SK-N-MC (cell line): ENCODE measurements around the gene MAP3K9.

Experiments
- DNase-seq: peaks from one replicate; pipeline ENCODE4 v3.0.0-alpha.2; 2011; ENCODE audit warnings: low read depth, low spot score
- H3K27ac ChIP-seq: fragments of 200-600 bp; sonication (generic); 2 replicates; pipeline ENCODE4 v1.5.1; 2016; ENCODE audit warnings: mixed run types
- H3K36me3 ChIP-seq: fragments of 200-600 bp; sonication (generic); 2 replicates; pipeline ENCODE4 v1.6.1; 2017; ENCODE audit warnings: antibody characterized with exemption, low read length, mixed read lengths; ENCODE audit not compliant: insufficient read depth
- H3K4me3 ChIP-seq: fragments of 200-600 bp; sonication (generic); 2 replicates; pipeline ENCODE4 v1.5.1; 2016
- H3K9ac ChIP-seq: fragments of 200-600 bp; sonication (generic); 2 replicates; pipeline ENCODE4 v1.8.0; 2017; ENCODE audit warnings: mixed run types, mixed read lengths; ENCODE audit not compliant: insufficient read length
- H3K9me3 ChIP-seq: fragments of 200-600 bp; sonication (generic); 2 replicates; pipeline ENCODE4 v1.6.1; 2017; ENCODE audit warnings: low read depth, mild to moderate bottlenecking, antibody characterized with exemption, low read length, moderate library complexity, mixed read lengths
- EZH2 ChIP-seq: fragments of 200-600 bp; sonication (generic); IDR thresholded peaks from one replicate; pipeline ENCODE4 v1.6.1; 2017; ENCODE audit warnings: antibody characterized with exemption
- FOXP2 ChIP-seq: optimal IDR thresholded peaks from 2 replicates; pipeline ENCODE3; 2011; ENCODE audit warnings: mild to moderate bottlenecking, moderate library complexity; ENCODE audit not compliant: insufficient read depth; ENCODE audit errors: extremely low read length, control extremely low read depth
- POLR2AphosphoS5 ChIP-seq: IDR thresholded peaks from 2 replicates; pipeline ENCODE4 v1.6.1; 2012; ENCODE audit warnings: mild to moderate bottlenecking, low read depth, low read length, borderline replicate concordance

Gene MAP3K9

DNA sequence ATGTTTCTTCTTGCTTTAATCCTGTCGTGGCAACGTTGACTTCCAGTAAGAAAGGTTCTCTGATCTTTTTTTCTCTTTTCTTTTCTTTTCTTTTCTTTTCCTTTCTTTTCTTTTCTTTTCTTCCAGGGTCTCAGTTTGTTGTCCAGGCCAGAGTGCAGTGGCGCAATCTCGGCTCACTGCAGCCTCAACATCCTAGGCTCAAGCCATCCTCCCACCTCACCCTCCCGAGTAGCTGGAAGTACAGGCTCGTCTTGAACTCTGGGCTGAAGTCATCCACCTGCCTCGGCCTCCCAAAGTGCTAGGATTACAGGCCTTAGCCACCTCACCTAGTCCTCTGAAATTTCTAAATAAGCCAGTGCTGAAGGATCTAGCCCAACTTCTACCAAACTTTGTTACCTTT, 1.3 kb upstream of the MAP3K9 start:
- no peak overlapping the region for H3K9ac ChIP-seq
- no peak overlapping the region for H3K4me3 ChIP-seq
- no peaks in the 10 kb centered on the region for H3K9me3 ChIP-seq
- no peak overlapping the region for H3K27ac ChIP-seq
- DNase-seq, result no peak
- TF ChIP-seq EZH2 (no peak), FOXP2 (no peak), POLR2AphosphoS5 (no peak)
- H3K36me3 ChIP-seq, result no peaks in the 10 kb centered on the region

- TF ChIP-seq EZH2 (no peak), FOXP2 (no peak), POLR2AphosphoS5 (no peak)
- no peaks in the 10 kb centered on the region for H3K9me3 ChIP-seq
- no peak overlapping the region for H3K9ac ChIP-seq
- no peak for DNase-seq
- peak overlapping the region; percentile 80 for H3K4me3 ChIP-seq
- no peaks in the 10 kb centered on the region for H3K36me3 ChIP-seq
- H3K27ac ChIP-seq, result no peak overlapping the region
These were observed 693 bp downstream of the MAP3K9 start for GRCh38 chr14:70808416-70809224.

DNA sequence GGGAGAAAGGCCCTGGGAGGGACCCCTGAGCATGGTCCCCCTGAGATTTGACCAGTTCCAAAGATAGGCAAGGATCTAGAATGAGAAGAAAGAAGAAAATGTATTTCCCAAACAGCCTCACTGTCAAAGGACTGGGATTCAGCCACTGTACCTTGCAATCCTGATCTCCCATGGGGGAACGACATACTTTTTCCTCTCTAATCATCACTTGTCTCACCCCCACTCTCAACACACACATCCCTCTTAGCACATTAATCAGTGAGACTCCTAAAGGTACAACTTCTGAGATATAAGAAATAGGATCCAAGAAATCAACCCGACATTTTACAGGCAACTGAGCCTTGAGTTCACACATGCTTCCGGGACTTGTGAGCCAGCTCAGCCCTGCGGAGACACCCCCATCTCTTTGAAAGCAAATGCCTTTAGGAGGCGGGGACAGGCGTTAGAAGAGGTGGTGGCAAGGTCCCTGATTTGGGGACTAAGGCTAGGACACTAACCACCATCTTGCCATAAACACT, 1.4 kb downstream of the MAP3K9 start:
- no peak for DNase-seq
- Histone ChIP-seq H3K36me3 (no peaks in the 10 kb centered on the region), H3K9me3 (no peaks in the 10 kb centered on the region), H3K27ac (no peak overlapping the region), H3K9ac (no peak overlapping the region), H3K4me3 (peak overlapping the region; percentile 80)
- TF ChIP-seq FOXP2 (no peak), EZH2 (no peak), POLR2AphosphoS5 (no peak)

DNA sequence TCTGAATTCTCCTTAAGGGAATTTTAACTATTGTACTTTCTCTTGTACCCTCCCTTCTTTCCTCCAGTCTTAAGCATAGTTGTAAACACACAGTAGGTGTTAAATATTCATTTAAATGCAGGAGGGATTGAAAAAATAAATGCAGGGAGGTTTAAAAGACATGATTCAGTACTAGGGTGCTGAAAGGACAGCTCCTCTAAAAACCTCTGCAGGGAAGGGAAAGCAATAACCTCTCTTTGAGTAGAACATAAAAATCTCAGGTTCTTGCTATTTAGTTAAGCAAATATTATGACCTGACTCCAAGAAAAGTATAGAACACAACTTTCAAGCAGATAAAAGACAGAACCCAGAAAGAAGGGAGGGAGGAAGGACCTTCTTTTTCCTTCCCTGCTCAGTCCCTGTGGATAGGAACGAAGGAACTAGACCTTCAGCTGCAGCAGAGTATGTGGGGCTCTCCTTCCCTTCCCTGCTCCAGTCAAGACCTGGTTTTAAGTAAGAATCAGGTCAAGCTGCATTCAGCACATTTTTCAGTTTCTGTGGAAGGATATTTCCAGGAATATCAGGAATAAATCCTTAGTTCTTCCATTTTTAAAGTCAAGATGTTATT, 4.7 kb downstream of the MAP3K9 start:
- Histone ChIP-seq H3K4me3 (no peak overlapping the region), H3K27ac (no peak overlapping the region), H3K9me3 (no peaks in the 10 kb centered on the region), H3K36me3 (no peaks in the 10 kb centered on the region), H3K9ac (no peak overlapping the region)
- TF ChIP-seq POLR2AphosphoS5, result no peak
- no peak for TF ChIP-seq FOXP2
- DNase-seq, result no peak

DNA sequence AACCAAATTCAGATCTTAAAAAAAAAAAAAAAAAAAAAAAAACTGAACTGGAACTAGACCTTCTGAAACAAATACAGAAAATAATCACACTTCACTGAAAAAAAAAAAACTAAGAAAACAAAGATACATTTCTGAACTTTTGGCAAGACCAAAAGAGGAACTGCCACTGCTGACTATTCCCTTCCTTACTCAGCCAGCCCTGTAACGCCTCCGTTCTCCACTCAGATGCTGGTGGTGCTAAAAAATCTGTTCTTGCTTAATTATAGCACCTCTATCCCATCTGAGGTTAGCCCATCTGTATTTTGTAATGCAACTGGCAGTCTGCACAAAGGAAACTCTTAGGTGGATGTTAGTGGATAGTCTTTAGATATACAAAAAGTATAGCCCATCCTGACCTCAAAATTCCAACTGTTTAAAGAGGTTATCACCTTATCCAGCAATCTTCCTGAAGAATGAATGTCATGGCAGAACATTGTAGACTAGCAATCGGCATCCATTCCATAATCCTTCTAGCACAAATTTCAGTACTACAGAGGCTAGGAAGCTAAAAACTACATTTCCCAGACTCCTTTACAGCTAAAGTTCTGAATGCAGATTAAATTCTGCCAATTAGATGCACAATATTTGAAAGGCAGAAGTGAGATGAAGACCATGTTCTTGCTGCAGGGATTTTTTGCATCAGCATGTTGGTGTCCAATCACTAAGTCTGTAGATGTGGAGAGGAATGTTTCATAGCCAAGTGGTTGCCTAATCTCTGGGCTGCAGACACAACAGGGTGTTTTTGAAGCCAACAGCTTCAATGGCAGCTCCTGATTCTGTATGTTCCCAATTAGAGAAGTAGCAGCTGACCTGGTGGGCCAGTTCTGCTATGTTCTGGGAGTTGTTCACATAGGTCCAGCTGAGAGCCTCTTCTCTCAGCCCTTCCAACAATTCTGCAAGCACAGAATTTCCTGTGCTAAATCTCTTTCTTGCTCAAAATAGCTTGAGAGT, 5.7 kb downstream of the MAP3K9 start:
- no peak overlapping the region for H3K4me3 ChIP-seq
- no peak for DNase-seq

GRCh38 chr14:70802379-70802778, 6.9 kb downstream of the MAP3K9 start:
- TF ChIP-seq FOXP2, result no peak
- TF ChIP-seq EZH2, result no peak
- no peak for TF ChIP-seq POLR2AphosphoS5
- Histone ChIP-seq H3K9me3 (no peaks in the 10 kb centered on the region), H3K9ac (no peak overlapping the region), H3K4me3 (no peak overlapping the region), H3K36me3 (no peaks in the 10 kb centered on the region), H3K27ac (no peak overlapping the region)
- DNase-seq, result no peak

More for the DNA sequence above, 5.7 kb downstream of the MAP3K9 start:
- Histone ChIP-seq H3K27ac (no peak overlapping the region), H3K9me3 (no peaks in the 10 kb centered on the region), H3K9ac (no peak overlapping the region), H3K36me3 (no peaks in the 10 kb centered on the region)
- TF ChIP-seq EZH2 (no peak), FOXP2 (no peak), POLR2AphosphoS5 (no peak)

DNA sequence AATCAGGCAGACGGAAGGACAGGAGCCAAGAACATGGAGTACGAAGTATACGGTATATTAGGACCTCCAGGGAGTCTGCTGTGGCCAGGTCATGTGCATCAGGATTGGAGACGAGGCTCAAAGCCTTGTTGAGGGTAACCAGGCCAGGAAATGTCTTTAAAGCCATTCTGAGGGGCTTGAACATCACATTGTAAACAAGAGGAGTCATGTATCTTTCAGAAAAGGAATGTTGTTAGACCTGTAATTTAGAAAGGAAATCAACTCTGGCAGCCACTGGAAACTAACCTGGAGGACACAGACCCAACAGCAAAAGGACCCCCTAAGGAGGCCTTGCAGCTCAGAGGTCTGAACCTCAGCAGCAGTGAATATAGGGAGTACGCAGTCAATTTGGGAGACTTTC, 7.5 kb downstream of the MAP3K9 start:
- no peak overlapping the region for H3K27ac ChIP-seq
- no peak for DNase-seq
- H3K4me3 ChIP-seq, result no peak overlapping the region
- H3K9me3 ChIP-seq, result no peaks in the 10 kb centered on the region
- H3K9ac ChIP-seq, result no peak overlapping the region
- no peak for TF ChIP-seq FOXP2
- TF ChIP-seq EZH2, result no peak
- no peak for TF ChIP-seq POLR2AphosphoS5
- H3K36me3 ChIP-seq, result no peaks in the 10 kb centered on the region

DNA sequence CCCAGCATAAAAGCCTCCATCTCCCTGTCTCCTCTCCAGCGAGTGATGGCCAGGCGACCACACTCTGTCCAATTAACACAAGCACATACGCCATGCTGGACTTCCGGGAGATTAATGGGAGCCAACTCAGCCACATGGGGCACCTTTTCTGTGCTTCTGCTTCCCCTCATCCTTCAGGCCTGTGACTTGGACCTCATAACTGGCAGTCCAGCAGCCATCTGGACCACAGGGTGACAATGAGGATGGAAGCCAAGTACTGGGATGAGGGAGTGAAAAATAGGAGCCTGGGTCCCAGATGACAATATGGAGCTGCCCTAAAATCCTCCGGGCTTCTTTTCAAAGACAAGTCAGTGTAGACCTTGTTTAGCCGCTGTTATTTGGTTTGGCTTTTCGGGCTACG, 12.8 kb downstream of the MAP3K9 start:
- no peak overlapping the region for H3K9ac ChIP-seq
- no peak overlapping the region for H3K4me3 ChIP-seq
- no peak for DNase-seq
- no peak overlapping the region for H3K27ac ChIP-seq
- no peaks in the 10 kb centered on the region for H3K9me3 ChIP-seq
- TF ChIP-seq FOXP2 (no peak), POLR2AphosphoS5 (no peak), EZH2 (no peak)
- H3K36me3 ChIP-seq, result no peaks in the 10 kb centered on the region
